COLO668 (cell line): Measurements from ENCODE around the gene IGSF21.
"Not testable (repeated sequence)": the region's sequence is repeated elsewhere in the genome, so short reads cannot be mapped to it uniquely, and the experiment has no call there.

Source experiments
- DNase-seq: peaks from one replicate; lab custom pipeline; 2025; ENCODE audit not compliant: unreplicated experiment; lab: John Stamatoyannopoulos, UW

The IGSF21 gene

DNA sequence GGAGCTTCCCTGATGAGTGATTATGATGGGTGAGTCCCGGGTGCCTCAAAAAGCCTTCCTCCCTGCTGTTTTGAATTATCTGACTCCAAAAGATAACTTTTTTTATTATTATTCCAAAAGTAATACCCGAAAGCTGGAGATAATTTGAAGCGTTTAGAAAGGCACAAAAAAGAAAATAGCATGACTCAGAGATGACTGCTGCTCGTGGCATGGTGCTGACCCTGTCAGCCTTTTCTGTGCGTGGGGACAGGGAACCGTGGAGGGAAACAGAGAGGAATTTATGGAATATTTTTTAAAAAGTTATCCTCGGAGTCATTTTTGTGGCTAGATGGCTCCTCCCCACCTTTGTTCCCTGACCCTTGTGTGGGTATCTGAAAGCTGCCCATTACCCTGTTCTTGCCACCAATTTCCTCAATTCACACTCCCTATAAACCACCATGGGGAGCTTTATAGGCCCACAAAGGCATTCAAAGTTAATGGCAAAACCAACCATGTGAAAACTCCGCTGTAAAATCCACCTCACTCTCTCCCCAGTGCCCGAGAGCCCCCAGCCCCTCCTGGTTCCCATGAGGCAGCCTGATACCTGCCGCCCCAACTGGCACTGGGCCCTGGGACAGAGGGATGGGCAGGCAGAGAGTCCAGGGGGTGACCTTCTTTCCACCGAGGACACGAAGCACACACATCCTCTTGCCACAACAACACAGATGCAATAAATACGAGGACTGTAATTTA lies 37.5 kb downstream of the IGSF21 start:
- no peak for DNase-seq

- DNase-seq: no peak
Observed at GRCh38 chr1:18145851-18146618, 38.4 kb downstream of the IGSF21 start.

DNA sequence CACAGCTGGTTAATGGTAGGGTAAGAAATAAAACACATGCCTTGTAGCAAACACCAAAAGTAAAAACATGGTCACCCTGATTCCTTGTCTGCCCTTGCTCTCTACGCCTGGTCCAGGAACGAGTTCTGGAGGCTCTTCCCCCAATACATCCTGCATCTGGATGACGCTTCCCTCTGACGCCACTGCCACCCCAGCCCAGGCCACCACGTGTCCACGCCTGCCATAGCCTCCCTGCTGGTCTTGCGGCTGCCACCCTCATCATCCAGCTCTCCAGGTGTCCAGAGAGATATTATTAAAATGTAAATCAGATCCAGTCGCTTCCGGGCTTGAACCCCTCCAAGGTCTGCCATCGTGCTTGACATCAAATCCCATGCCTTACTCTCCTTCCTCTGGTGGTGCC lies 39.3 kb downstream of the IGSF21 start:
- DNase-seq: no peak

- DNase-seq: no peak
Observed at GRCh38 chr1:18147672-18148071, 40.1 kb downstream of the IGSF21 start.

DNA sequence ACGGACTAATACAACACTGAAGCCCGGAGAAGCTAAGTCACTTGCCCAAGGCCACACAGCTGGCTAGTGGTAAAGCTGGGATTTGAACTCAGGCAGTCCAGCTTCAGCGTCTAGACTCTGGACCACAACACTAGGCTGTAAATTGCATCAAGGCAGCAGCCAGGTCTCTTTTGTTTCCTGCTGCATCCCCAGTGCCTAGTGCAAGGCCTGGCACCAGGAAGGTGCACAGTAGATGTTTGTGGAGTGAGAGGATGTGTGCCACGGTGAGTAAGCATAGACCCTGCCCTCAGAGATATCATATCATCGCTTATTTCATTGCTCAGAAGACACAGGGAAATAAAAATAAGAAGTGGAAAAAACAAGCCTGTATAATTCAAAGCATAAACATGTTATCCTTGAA lies 40.9 kb downstream of the IGSF21 start:
- no peak for DNase-seq

DNA sequence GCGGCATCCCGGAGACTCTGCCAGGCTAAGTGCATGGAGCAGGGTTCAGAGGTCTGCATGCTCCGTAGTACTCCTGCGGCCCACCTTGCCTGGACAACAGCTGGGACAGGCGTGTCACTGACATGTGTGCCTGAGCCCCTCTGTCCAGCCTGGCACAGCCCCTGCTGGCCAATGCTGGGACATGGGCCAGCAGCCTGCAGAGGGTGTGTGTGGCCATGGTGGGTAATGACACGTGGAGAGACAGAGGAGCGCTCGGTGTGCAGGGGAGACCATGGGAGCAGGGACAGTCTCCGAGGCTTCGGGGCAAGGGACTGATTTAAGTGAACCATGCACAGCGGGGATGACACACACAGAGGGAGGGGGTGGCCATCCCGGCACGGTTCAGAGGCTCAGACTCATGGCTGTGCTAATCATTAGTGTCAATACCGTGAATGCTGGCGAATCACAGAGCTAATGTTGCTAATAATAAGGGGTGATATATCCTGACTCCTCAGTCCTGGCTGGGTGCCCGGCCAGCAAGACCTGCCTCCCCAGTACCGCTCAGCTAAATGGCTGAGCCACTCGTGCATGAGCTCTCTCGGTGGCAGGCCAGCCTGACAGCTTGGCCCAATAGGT lies 41.5 kb downstream of the IGSF21 start:
- no peak for DNase-seq

DNA sequence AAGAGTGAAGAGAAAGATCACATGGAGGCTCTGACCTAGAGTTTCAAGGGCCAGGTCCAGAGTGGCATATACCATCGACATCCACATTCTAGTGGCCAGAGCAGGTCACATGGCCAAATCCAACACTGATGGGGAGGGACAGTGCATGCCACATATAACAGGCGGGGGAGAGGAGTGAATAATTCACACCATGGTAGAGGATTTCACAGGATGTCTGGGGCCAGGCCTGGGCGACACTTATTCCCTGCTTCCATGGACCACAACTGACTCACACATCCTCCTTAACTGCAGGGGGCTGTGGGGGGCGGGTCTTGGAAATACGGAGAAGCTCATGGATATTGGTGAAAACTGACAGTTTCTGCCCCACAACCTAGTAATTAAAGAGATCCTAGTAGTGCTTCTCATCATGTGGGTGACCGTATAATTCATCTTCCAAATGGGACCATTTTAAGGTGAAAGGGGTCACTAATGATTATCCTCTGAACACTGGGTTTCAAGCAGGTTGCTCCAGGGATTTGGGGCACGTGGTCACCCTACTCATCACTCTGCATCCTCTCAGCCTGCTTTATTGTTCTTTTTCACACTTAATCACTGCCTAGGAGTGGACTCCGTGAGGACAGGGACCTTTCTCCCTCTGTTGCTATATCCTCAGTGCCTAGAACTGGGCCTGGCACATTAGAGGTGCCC lies 44.0 kb downstream of the IGSF21 start:
- DNase-seq: no peak

DNA sequence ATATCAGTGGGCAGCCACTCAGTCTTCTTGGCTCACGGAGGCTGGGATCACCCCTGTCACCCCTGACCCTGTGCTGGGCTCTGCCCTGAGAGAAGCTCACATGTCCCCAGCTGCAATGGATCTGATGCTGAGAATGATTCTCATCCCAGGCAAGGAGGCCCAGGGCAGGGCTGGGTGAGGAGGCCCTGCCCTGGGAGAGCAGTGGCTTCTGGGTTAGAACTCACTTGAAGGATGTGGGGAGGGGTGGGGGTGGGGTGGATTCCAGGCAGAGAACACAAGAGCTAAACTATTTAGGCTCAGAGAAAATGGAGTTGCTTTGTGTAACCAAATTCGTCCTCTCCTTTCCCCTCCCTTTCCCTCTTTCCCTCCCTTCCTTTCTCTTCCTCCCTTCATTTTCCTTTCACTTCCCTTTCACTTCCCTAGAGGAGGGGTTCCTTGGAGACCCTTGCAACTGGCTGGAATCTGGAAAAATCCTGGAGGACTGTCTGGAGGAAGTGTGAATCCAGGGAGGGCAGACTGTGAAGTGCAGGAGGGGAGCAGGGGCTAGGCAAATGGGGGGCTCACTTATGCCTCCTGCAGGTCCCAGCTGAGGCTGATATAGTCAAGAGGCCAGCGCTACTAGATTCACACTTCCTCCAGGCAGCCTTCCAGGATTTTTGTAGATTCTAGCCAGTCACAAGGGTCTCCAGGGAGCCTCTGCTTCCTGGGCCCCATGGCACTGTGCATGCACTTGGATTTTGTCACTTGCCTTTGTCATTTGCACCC lies 47.0 kb downstream of the IGSF21 start:
- DNase-seq: no peak

GRCh38 chr1:18155881-18156385 lies 48.3 kb downstream of the IGSF21 start:
- DNase-seq: peak; percentile 66

- DNase-seq: no peak
Observed at GRCh38 chr1:18157352-18157751, 49.8 kb downstream of the IGSF21 start.

GRCh38 chr1:18157968-18158367 lies 50.4 kb downstream of the IGSF21 start:
- DNase-seq: no peak

DNA sequence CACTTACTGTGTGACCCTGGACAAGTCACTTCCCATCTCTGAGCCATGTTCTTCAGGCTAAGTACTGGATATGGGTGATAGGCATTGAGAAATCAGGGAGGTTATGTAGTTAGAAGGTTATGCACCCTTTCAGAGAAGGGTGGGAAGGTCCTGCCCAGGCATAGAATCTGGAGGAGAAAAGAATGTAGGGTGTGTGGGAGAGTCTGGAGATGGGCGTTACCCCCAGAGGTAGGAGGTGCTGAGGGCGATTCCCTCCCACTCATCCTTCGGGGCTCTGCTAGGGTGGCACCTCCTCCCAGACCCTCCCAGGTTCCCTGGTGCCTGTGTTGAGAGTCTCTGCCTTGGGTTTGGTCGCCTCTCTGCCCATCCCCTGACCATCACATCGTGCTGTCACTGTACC lies 51.1 kb downstream of the IGSF21 start:
- DNase-seq: no peak

DNA sequence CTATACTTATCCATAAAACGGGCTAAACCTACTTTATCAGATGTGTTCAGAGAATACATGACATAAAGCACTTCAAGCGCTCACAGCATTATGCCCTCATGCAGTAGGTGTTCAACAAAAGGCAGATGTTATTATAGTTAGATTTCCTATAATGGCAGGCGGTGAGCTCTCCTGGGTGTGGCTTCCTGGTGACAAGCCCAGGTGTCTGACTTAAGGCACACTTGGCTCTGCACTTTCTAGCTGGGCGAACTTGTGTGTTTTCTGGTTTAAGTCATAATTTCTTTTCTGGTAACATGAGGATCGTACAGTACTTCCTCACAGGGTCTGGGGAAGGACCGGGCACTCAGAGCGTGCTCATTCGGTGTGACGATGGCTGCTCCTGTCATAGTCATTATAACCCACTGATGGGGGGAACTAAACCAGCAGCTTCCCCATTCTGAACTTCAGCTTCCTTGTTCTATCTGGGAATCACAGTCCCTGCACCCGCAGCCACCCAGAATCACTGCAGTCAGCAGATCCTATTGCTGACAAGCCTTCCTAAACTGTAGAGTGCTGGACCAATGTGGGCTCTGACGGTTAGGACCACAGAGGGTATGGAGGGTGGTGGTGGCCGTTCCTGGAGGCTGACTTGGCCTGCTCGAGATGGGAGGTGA lies 52.8 kb downstream of the IGSF21 start:
- no peak for DNase-seq

GRCh38 chr1:18161690-18162089 lies 54.1 kb downstream of the IGSF21 start:
- DNase-seq: no peak

DNA sequence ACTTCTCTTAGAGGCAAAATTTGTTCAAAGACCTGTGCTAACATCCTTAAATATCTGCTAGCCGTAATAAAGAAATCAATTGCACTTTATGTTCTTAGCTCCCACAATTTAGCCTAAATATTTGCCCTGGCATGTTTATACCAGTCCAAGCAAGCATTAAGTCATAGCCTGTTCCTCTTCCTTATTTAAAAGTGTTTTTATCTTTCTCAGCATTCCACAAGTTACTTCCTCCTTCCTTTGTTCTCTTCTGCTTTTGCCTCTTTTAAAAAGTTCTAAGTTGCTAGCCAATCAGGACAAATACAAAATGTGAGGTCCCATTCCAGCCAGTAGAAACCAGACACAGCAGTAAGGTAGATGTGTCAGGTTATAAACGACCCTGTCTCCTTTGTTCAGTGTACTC lies 58.0 kb downstream of the IGSF21 start:
- DNase-seq: not testable (repeated sequence)

DNA sequence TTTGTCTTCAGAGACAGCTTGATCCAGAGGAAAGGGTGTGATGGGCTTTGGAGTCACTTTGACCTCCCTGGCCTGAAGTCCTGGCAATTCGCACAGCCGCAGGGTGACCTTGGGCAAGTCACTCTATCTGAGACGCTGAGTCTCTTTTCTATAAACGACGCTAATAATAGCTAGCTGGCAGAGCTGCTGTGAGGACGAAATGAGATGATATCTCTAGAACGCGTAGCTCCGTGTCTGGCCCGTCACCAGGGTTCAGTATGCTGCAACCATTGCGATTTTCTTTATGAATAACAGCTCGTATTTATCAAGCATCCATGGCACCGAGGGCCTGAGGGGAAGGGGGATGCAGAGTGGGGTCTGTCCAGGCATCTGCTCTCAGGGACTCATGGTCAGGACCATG lies 58.7 kb downstream of the IGSF21 start:
- DNase-seq: no peak

DNA sequence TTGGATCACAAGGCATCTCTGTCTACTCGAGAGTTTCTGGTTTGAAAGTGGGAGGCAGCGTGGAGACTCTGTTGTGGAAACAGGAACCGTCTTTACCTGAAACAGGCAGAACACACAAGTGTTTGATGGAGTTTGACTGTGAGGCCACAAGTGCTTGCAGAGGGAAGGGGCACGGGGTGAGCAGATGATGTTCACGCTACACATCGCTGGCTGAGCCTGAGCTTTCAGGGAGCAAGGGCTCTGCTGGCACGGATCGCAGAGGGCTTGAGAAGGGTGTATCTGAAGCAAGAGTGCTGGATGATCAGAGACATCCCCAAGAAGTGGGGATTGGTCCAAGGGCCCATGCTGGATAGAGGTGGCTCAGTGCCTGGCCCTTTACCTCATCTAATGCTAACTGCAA lies 59.3 kb downstream of the IGSF21 start:
- DNase-seq: no peak

GRCh38 chr1:18170444-18170843 lies 62.8 kb downstream of the IGSF21 start:
- DNase-seq: no peak

DNA sequence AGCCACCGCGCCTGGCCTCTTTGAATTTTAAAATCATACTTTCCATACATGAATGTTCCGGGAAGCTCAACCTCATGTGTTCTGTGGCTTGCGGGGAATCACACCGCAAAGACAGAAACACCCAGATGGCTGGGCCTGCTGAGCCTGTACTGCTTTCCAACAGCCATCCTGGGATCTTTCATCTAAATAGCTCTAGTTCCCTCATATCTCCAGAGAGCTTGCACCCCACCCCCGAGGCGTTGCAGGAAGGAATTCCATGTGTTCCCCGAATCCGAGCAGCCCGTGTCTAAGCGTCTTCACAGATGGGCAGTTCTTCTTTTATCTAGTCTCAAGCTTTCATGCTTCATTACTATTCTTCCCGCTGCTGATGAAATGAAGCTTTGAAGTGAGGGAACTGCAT lies 66.4 kb downstream of the IGSF21 start:
- DNase-seq: no peak

- DNase-seq: no peak
Observed at GRCh38 chr1:18175051-18175450, 67.5 kb downstream of the IGSF21 start.
